PC-9 (cell line): ENCODE measurements around the gene PRRT2. TPM values are rescaled to one million over a fixed set of nuclear protein-coding genes. Genes with fewer than 3 reads are reported as not detected.
A peak's percentile ranks its signal among the peaks of the same experiment; 100 is the strongest.

Experiments used
- BruUV-seq: library from RNA; stranded (reverse); fragments of 400-500 nt; replicated peaks from 2 replicates; lab custom pipeline; 2021; lab: Mats Ljungman, UMichigan
- CTCF ChIA-PET: fragments of 300-600 bp; sonication (Branson Sonifier 250); formaldehyde crosslinking; loops from one replicate; lab custom pipeline; 2022; ENCODE audit warnings: antibody characterized with exemption; lab: Charles Lee
- POLR2A ChIA-PET: fragments of 300-600 bp; sonication (Branson Sonifier 250); formaldehyde crosslinking; loops from one replicate; lab custom pipeline; 2022; ENCODE audit warnings: antibody characterized with exemption; ENCODE audit not compliant: unreplicated experiment; lab: Charles Lee
- DNase-seq, 2 experiments: peaks; one replicate each; pipeline versions ENCODE4 v3.0.0 to v3.0.0-alpha.2; 2015 to 2022; ENCODE audit warnings: mixed read lengths in 1 of 2
- H2AFZ ChIP-seq: fragments of 200-600 bp; sonication (generic); 2 replicates; pipeline ENCODE4 v1.8.1; 2017; ENCODE audit warnings: antibody characterized with exemption
- H3F3A ChIP-seq: fragments of 200-600 bp; sonication (generic); 2 replicates; pipeline ENCODE4 v1.8.1; 2017; ENCODE audit warnings: antibody characterized with exemption, mild to moderate bottlenecking, low read depth; ENCODE audit not compliant: insufficient read depth
- H3K27ac ChIP-seq: fragments of 200-600 bp; sonication (generic); 2 replicates; pipeline ENCODE4 v1.6.1; 2016; ENCODE audit warnings: mixed run types
- H3K27me3 ChIP-seq: fragments of 200-600 bp; sonication (generic); 2 replicates; pipeline ENCODE4 v1.6.1; 2016; ENCODE audit warnings: low read depth, mixed run types; ENCODE audit not compliant: insufficient read depth
- H3K36me3 ChIP-seq: fragments of 200-600 bp; sonication (generic); 2 replicates; pipeline ENCODE4 v1.6.1; 2016; ENCODE audit warnings: low read depth, mixed run types
- H3K4me1 ChIP-seq: fragments of 200-600 bp; sonication (generic); replicated peaks from 2 replicates; pipeline ENCODE4 v1.6.1; 2016; ENCODE audit warnings: mixed run types; ENCODE audit not compliant: insufficient read depth
- H3K4me2 ChIP-seq: fragments of 200-600 bp; sonication (generic); 2 replicates; pipeline ENCODE4 v1.6.1; 2017; ENCODE audit warnings: mixed run types
- H3K4me3 ChIP-seq: fragments of 200-600 bp; sonication (generic); 2 replicates; pipeline ENCODE4 v1.6.1; 2016; ENCODE audit warnings: mixed run types
- H3K79me2 ChIP-seq: fragments of 200-600 bp; sonication (generic); 2 replicates; pipeline ENCODE4 v1.6.1; 2017; ENCODE audit warnings: low read depth, mixed run types
- H3K9me2 ChIP-seq: fragments of 200-600 bp; sonication (generic); 2 replicates; pipeline ENCODE4 v1.8.1; 2017; ENCODE audit warnings: mild to moderate bottlenecking; ENCODE audit not compliant: insufficient read depth
- H3K9me3 ChIP-seq: fragments of 200-600 bp; sonication (generic); 2 replicates; pipeline ENCODE4 v1.8.1; 2016; ENCODE audit warnings: low read depth; ENCODE audit not compliant: insufficient read depth
- H4K20me1 ChIP-seq: fragments of 200-600 bp; sonication (generic); 2 replicates; pipeline ENCODE4 v1.8.1; 2017; ENCODE audit not compliant: insufficient read depth
- EZH2 ChIP-seq: fragments of 200-600 bp; sonication (generic); IDR thresholded peaks from 2 replicates; pipeline ENCODE4 v1.8.0; 2017; ENCODE audit warnings: antibody characterized with exemption, low read depth
- intact Hi-C: fragments of 100-400 bp; cut with micrococcal nuclease; formaldehyde crosslinking; loops from one replicate; pipeline ENCODE4 v1.10.0; 2022; ENCODE audit not compliant: unreplicated experiment
- total RNA-seq: library from RNA; stranded (reverse); gene quantifications from 2 replicates; pipeline ENCODE4 v1.2.3, GENCODE V29; 2021
- TF ChIP-seq, protein P1 (sequence below): fragments of 200-600 bp; sonication (generic); conservative IDR thresholded peaks from 2 replicates; pipeline ENCODE4 v1.6.1; 2017; ENCODE audit warnings: mixed run types, antibody characterized with exemption, mild to moderate bottlenecking, moderate library complexity

The PRRT2 gene
- total RNA-seq, 1 experiment from 2014 or later: 4.9 TPM

DNA sequence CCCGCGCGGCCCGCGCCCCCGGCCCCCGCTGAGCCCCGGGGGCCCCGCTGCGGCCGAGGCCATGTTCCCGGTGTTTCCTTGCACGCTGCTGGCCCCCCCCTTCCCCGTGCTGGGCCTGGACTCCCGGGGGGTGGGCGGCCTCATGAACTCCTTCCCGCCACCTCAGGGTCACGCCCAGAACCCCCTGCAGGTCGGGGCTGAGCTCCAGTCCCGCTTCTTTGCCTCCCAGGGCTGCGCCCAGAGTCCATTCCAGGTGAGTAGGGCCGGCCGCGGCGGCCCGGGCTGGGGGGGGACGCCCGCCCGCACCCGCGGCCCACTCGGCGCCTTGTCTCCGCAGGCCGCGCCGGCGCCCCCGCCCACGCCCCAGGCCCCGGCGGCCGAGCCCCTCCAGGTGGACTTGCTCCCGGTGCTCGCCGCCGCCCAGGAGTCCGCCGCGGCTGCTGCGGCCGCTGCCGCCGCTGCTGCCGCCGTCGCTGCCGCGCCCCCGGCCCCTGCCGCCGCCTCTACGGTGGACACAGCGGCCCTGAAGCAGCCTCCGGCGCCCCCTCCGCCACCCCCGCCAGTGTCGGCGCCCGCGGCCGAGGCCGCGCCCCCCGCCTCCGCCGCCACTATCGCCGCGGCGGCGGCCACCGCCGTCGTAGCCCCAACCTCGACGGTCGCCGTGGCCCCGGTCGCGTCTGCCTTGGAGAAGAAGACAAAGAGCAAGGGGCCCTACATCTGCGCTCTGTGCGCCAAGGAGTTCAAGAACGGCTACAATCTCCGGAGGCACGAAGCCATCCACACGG, 5.2 kb upstream of the PRRT2 start:
- H3K36me3 ChIP-seq: 0 out of 2 replicates have a peak, but pooled peaks cover 14% of the 10 kb centered on the region

DNA sequence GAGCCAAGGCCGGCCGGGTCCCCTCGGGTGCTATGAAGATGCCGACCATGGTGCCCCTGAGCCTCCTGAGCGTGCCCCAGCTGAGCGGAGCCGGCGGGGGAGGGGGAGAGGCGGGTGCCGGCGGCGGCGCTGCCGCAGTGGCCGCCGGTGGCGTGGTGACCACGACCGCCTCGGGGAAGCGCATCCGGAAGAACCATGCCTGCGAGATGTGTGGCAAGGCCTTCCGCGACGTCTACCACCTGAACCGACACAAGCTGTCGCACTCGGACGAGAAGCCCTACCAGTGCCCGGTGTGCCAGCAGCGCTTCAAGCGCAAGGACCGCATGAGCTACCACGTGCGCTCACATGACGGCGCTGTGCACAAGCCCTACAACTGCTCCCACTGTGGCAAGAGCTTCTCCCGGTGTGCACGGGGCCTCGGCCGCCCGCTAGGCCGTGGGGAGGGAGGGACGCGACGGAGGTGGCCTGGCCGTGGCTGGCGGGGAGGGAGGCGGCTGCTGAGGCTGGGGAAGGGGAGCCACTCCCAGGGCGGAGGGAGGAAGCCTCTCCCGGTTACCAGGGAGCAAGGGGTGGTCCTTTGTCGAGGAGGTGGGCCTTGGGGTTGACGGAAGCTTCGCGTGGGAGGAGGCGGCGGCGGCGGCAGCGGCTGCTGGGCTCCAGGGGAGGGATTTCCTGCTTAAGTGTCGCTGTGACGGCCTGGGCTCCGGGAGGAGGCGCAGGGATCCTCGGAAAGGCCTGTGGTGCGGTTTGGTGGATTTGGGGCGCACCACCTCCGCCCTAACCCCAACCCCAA, 4.4 kb upstream of the PRRT2 start:
- TSS peak; percentile 50 for BruUV-seq
- Histone ChIP-seq H3K4me3 (peak overlapping the region; percentile 58), H3K27me3 (no peaks in the 10 kb centered on the region), H2AFZ (peak overlapping the region; percentile 50), H3K4me2 (peak overlapping the region; percentile 79), H3K4me1 (peaks cover 47% of the 10 kb centered on the region), H3F3A (peaks cover 65% of the 10 kb centered on the region), H3K9me3 (no peaks in the 10 kb centered on the region), H3K79me2 (peaks cover 17% of the 10 kb centered on the region), H3K36me3 (0 out of 2 replicates have a peak, but pooled peaks cover 9% of the 10 kb centered on the region), H3K27ac (peak overlapping the region; percentile 51), H3K9me2 (no peaks in the 10 kb centered on the region), H4K20me1 (peaks cover 10% of the 10 kb centered on the region; the same call in 1 of the 2 replicates)
- TF ChIP-seq, protein P1, sequence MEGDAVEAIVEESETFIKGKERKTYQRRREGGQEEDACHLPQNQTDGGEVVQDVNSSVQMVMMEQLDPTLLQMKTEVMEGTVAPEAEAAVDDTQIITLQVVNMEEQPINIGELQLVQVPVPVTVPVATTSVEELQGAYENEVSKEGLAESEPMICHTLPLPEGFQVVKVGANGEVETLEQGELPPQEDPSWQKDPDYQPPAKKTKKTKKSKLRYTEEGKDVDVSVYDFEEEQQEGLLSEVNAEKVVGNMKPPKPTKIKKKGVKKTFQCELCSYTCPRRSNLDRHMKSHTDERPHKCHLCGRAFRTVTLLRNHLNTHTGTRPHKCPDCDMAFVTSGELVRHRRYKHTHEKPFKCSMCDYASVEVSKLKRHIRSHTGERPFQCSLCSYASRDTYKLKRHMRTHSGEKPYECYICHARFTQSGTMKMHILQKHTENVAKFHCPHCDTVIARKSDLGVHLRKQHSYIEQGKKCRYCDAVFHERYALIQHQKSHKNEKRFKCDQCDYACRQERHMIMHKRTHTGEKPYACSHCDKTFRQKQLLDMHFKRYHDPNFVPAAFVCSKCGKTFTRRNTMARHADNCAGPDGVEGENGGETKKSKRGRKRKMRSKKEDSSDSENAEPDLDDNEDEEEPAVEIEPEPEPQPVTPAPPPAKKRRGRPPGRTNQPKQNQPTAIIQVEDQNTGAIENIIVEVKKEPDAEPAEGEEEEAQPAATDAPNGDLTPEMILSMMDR: no peak; the same call in 1 of the 2 replicates
- no peak for TF ChIP-seq EZH2
- intact Hi-C loops: loop anchor here (2.0 kb wide), 1 partner anchor 213 kb away; no protein-coding TSS in a partner anchor
- peak; percentile 88 to 97 for DNase-seq
- ChIA-PET POLR2A (interaction anchor here (0.5 to 1.0 kb wide), 6 partner anchors 9 to 108 kb away, joined by 3 to 20 read pairs (median 4); partner anchors contain the start of gene PAGR1), CTCF (interaction anchor here (0.6 to 1.6 kb wide), 5 partner anchors 41 to 214 kb away, joined by 3 to 10 read pairs (median 4); no protein-coding TSS in a partner anchor)

More for the DNA sequence above, 5.2 kb upstream of the PRRT2 start:
- peak overlapping the region; percentile 64 for H3K4me3 ChIP-seq
- H3F3A ChIP-seq: peaks cover 64% of the 10 kb centered on the region
- no peaks in the 10 kb centered on the region for H3K9me3 ChIP-seq
- TF ChIP-seq, protein P1: no peak
- peak overlapping the region; percentile 79 for H3K4me2 ChIP-seq
- peaks cover 40% of the 10 kb centered on the region for H3K4me1 ChIP-seq
- intact Hi-C loops: loop anchor here (2.0 kb wide), 1 partner anchor 214 kb away; no protein-coding TSS in a partner anchor
- H4K20me1 ChIP-seq: peaks cover 10% of the 10 kb centered on the region; the same call in 1 of the 2 replicates
- DNase-seq: peak; percentile 49 to 78
- no peaks in the 10 kb centered on the region for H3K9me2 ChIP-seq
- BruUV-seq: no TSS peak
- no peaks in the 10 kb centered on the region for H3K27me3 ChIP-seq
- H3K79me2 ChIP-seq: peaks cover 17% of the 10 kb centered on the region
- ChIA-PET POLR2A (interaction anchor here (0.5 to 1.0 kb wide), 7 partner anchors 10 to 108 kb away, joined by 4 to 20 read pairs (median 8); no protein-coding TSS in a partner anchor), CTCF (interaction anchor here (0.5 to 1.6 kb wide), 4 partner anchors 102 to 242 kb away, joined by 3 to 5 read pairs (median 4); no protein-coding TSS in a partner anchor)
- peak overlapping the region; percentile 50 for H2AFZ ChIP-seq
- H3K27ac ChIP-seq: peak overlapping the region; percentile 51
